Cortex of kidney (tissue), 1 donor: Measurements from ENCODE around the gene LIPM.

ENCODE experiments used
- DNase-seq: peaks from one replicate; lab custom pipeline; 2025; lab: John Stamatoyannopoulos, UW

Gene LIPM

GRCh38 chr10:88802523-88803285 lies at the start of gene LIPM:
Gene LIPM (plus strand): TSS chr10:88802730. CDS start chr10:88802897, 167 bp downstream.
- DNase-seq, result no peak

DNA sequence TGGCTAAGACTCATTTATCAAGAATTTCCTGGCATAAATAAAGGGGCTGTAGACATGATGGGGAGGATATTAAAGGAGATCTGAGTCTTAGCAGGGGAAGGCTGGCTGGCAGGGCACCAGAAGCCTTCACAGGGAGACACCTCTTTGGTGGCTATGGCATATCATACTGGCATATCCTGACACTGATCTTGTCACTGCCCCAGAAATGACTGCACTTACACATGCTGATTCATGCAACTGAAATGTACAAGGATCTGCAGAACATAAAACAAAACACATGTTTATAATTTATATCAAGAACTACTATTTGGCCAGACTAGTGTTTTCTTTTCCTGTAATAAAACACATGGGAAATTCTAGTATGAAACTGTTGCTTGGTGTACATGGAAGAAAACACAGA lies 48.2 kb upstream of the LIPM start:
- DNase-seq, result no peak

DNA sequence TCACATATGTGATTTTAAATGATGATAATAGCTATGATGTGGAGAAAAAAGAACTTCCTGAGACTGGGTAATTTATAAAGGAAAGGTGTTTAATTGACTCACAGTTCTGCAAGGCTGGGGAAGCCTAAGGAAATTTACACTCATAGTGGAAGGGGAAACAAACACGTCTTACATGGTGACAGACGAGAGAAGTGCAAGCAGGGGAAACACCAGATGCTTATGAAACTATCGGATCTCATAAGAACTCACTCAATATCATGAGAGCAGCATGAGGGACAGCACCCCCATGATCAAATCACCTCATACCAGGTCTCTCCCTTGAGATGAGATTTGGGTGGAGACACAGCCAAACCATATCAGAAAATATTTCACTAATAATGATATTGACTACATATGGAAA lies 46.8 kb upstream of the LIPM start:
- DNase-seq, result no peak

DNA sequence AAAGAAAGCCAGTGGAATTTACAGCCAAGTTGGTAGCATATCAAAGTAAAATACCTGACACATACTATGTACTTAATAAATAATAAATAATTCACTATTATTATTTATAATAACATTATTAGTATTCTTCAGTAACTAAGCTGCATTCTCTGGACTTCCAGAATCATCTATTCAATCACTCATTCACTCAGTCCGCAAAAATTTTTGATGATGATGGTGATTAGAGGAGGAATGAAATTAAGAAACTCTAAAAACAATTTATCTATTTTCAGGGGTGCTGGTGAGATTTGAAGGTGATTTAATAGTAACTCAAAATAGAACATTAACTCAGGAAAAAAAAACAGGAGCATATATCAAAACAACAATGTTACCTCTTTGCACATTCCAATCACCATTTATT lies 45.9 kb upstream of the LIPM start:
- DNase-seq, result no peak

- DNase-seq, result no peak
Measured at GRCh38 chr10:88759366-88760101, 43.0 kb upstream of the LIPM start, which contains the start of gene LIPN. Gene LIPN (plus strand): TSS chr10:88760020. CDS start chr10:88761406, 1,386 bp downstream.

GRCh38 chr10:88762906-88763305 lies 39.6 kb upstream of the LIPM start:
- no peak for DNase-seq

- no peak for DNase-seq
Measured at GRCh38 chr10:88763441-88763840, 39.1 kb upstream of the LIPM start.

GRCh38 chr10:88764110-88764509 lies 38.4 kb upstream of the LIPM start:
- no peak for DNase-seq

DNA sequence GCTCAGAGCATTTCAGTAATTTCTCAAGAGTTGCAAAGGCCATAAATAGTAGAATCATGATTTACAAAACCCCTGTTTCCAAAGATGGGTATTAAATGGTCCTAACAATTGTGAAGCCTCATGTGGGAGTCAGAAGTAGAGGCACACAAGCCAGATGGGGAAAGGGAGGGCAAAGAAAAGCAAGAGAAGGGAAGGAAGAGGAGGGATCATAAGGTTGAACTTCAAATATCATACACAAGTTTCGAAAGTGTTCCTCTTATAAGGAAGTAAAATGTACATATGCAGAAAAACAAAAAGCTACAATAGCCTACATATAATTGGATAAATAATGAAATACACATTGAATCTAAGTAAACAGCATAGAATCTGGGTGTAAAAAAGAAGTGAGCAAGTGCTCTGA lies 36.7 kb upstream of the LIPM start:
- no peak for DNase-seq

DNA sequence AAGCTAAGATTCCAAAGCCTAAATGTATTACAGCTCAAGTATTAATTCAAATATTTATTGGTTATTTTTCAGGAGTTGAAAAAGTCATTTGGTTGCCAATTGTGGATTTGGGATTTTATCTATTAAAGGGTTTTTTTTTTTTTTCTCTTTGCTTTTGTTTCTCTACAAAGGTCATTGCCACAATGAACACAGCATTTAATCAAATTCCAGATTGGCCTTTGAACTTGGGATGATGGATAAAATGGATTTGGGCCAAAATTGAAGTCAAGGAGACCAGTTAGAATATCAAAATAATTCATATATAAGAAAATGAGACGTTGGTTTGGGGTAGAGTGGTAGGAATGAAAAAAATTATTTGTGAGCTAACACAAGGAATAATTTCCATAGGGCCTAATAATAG lies 33.1 kb upstream of the LIPM start:
- DNase-seq, result no peak

- no peak for DNase-seq
Measured at GRCh38 chr10:88781206-88781605, 21.3 kb upstream of the LIPM start.

DNA sequence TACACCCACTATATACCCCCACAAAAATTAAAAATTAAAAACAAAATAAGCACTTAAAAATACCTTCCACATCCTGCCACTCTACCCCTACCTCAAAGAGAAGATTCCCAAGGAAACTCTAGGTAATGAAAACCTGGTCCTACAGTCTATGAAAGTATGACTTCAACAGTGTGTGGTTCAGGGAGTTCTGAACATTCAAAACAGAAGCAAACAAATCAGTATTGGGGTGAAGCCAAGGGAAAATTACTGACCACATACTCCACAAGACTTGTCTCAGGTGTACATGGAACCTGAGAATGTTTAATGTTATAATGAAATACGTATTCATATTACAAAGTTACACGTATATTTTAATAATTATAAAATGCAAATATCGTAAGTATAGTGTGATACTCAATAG lies 20.3 kb upstream of the LIPM start:
- DNase-seq, result no peak

- DNase-seq, result no peak
Measured at GRCh38 chr10:88783724-88784123, 18.8 kb upstream of the LIPM start.

GRCh38 chr10:88786032-88786770 lies 16.3 kb upstream of the LIPM start:
- DNase-seq, result no peak

- no peak for DNase-seq
Measured at GRCh38 chr10:88787463-88787862, 15.1 kb upstream of the LIPM start.

DNA sequence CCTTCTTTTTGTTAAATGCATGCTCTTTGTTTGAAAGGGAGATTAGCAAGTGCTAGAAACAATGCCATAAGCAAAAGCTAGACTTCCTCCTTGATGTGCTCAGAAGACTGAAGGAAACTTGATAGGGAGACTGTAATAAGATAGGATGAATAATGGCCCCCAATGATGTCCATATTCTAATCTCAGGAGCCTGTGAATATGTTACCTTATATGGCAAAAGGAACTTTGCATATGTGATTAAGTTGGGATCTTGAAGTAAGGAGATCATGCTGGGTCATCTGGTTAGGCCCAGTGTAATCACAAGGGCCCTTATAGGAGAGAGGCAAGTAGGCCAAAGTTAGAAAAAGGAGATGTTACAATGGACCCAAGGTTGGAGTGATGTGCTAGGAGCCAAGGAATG lies 13.6 kb upstream of the LIPM start:
- no peak for DNase-seq

DNA sequence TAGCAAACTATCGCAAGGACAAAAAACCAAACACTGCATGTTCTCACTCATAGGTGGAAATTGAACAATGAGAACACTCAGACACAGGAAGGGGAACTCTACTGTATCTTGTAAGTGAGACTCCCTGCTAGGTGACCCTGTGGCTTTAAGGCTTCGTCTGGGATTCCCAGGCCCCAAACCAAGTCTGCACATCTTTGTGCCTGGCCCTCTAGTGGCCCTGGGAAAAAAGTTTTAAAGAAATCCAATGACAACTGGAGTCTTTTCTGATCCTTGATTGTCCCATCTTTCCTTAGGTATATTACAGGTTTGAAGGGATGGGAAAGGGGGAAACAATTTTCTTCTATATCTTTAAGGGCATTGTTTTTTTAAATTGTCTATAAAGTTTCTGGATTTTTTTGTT lies 10.6 kb upstream of the LIPM start:
- DNase-seq, result no peak

DNA sequence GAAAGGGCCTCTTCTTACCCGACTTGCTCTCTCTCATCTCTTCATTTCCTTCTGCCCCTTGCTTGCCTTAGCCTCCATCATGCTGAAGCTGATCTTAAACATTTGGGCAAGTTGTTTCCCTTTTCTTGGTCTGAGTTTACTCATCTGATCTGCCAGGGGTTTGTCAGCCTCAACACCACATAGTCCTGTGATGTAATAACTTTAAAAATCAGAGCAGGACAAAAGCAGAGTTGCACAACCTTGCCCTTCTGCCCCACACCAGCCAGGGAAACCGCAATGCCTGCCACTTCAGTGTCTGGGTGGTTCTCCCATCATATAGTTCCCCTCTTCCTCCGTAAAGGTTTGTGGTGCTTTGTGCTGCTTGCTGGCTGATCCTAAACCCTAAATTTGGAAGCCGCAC lies 9.9 kb upstream of the LIPM start:
- no peak for DNase-seq

DNA sequence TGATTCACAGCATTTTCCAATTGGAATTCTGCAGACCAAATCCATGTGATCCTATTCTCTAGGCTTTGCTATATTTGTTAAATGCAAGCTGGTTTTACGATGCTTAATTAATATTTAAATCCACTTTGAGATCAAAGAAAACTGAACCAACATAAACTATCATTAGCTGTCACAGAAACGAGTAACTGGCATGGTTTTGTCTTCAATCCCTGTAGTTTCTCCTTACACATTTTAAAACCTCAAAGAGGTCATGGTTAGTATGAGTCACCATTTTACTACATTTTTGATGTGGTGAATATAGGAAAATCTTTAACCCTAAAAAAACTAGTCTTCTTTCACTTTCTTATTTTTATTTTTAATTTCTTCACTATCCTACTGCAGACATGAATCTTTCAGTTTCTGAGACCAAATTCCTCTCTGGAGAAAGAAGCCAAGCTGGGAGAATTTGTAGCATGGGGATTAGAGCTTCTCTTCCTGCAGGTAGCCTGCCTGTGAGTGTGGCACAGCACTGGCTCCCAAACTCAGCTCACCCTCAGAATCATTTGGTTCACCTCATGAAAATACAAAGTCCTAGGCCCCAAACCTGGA lies 8.7 kb upstream of the LIPM start:
- no peak for DNase-seq

DNA sequence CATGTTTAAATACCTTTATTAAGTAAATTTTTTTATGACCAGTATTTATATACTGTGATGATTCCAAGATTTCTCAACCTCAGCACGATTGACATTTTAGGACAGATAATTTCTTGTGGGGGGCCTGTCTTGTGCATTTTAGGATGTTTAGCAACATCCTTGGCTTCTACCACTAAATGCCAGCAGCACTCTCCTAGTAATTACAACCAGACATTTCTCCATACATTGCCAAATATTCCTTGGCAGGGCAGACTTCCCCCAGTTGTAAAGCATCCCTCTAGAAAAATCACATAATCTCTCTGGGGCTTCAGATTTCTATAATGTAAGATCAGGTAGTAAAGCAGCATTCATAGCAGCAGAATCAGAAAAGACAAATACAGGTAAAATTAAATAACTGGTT lies 7.8 kb upstream of the LIPM start:
- no peak for DNase-seq

DNA sequence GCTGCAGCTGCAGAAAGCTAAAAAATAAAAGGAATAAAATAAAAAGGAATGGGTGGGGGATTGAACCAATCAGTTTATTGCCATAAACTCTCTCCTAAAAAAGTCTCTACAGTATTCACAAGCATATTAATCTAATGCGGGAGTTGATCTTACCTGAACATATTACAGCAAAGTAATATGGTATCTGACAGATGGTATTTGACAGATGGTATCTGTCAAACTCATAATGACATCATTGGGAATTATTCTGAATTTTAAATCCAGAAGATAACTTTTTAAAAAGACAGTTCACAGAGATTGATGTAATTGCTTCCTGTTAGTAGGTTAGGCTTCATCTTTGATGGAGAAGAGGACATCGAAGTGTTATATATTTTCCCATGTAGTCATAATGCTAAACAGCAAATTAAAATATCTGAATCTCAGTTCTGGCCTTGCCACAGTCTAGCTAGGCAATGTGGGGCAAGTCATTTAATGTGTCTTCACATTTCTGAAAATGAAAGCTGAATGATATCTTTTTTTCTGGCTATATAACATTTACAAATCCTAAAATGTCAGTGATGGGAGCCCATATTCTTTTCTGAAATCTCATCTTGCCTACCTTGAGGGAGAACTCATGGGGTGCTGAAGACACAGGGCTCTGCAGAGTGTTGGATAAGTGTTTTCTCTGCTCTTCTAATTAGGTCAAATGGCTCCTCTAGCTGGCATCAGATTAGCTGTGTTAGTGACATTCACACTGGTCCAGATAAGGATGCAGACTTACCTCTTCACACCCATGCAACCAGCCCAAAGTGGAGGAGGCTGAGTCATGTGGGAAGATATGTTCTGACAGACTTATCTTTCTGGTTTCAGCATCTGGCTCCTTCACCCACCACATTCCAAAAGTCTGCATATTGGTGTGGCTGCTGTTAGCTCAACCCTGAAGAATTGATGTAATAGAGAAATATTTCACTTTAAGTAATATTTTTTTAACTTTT lies 2.1 kb upstream of the LIPM start:
- no peak for DNase-seq
